PC-9 (cell line): Measurements from ENCODE around the gene MAPKAP1.

Source experiments
- CTCF ChIP-seq: fragments of 200-600 bp; sonication (generic); conservative IDR thresholded peaks from 2 replicates; pipeline ENCODE4 v1.6.1; 2017; ENCODE audit warnings: mixed run types, antibody characterized with exemption, mild to moderate bottlenecking, moderate library complexity
- EZH2 ChIP-seq: fragments of 200-600 bp; sonication (generic); IDR thresholded peaks from 2 replicates; pipeline ENCODE4 v1.8.0; 2017; ENCODE audit warnings: antibody characterized with exemption, low read depth

DNA sequence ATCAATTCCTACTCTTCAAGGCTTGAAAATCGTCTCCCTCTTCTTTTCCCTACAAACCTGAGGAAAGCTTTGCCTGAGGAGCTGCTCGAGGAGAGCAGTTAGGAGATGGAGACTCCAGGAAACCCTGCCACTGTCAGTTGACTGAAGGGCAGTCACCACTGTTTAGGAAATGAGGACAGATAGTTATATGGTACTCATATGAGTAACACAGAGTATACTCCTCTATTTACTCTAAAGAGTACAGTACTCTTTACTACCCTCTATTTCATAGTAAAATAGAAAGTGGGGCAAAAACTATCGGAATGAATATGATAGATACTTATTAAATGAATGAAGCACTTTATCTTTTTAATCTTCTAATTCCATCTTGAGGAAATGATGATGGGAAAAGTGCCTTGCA, 115.8 kb downstream of the MAPKAP1 start:
- TF ChIP-seq CTCF (no peak), EZH2 (no peak)
